CD4-positive, alpha-beta memory T cell (primary cell): ENCODE data around the gene COX6A2. TPM values are rescaled to one million over a fixed set of nuclear protein-coding genes. Genes with fewer than 3 reads are reported as not detected.
"Not testable (repeated sequence)": the region's sequence is repeated elsewhere in the genome, so short reads cannot be mapped to it uniquely, and the experiment has no call there.

ENCODE experiments used
- CTCF ChIA-PET: fragments of 350-600 bp; sonication (Branson Sonifier 250); formaldehyde crosslinking; loops from one replicate; lab custom pipeline; 2021; ENCODE audit warnings: inconsistent platforms; ENCODE audit not compliant: partially characterized antibody; lab: Charles Lee
- POLR2A ChIA-PET: fragments of 350-600 bp; sonication (Branson Sonifier 250); formaldehyde crosslinking; loops from one replicate; lab custom pipeline; 2021; ENCODE audit not compliant: partially characterized antibody; lab: Charles Lee
- DNase-seq, 5 donors: peaks; one replicate each; pipeline versions ENCODE4 v3.0.0 to v3.0.0-alpha.2; 2020 to 2022; ENCODE audit warnings: mixed read lengths in 1 of 5
- H3K27ac ChIP-seq: one replicate; pipeline ENCODE4 v1.7.0; 2013; ENCODE audit warnings: low read depth, low read length
- H3K27me3 ChIP-seq: 2 replicates; pipeline ENCODE4 v1.7.0; 2013; ENCODE audit warnings: mild to moderate bottlenecking, low read length, moderate library complexity; ENCODE audit not compliant: insufficient read depth
- H3K36me3 ChIP-seq: 2 replicates; pipeline ENCODE4 v1.7.0; 2013; ENCODE audit warnings: mild to moderate bottlenecking, low read length, moderate library complexity; ENCODE audit not compliant: insufficient read depth
- H3K4me1 ChIP-seq: 2 replicates; pipeline ENCODE4 v1.7.0; 2013; ENCODE audit warnings: mild to moderate bottlenecking, low read length, moderate library complexity; ENCODE audit not compliant: insufficient read depth
- H3K4me3 ChIP-seq, 2 donors: one replicate each; pipeline ENCODE4 v1.7.0; 2013; ENCODE audit warnings: low read length in 2 of 2, mild to moderate bottlenecking in 1 of 2
- H3K9me3 ChIP-seq, 2 donors: one replicate each; pipeline ENCODE4 v1.7.0; 2013; ENCODE audit warnings: low read length in 2 of 2, control low read depth in 1 of 2; ENCODE audit not compliant: control insufficient read depth in 1 of 2
- H3K27ac Mint-ChIP-seq, 7 donors: one replicate each; pipeline ENCODE4 v1.8.0; 2020 to 2021; ENCODE audit warnings: mixed read lengths in 7 of 7, mild to moderate bottlenecking in 6 of 7, inconsistent platforms in 3 of 7, moderate library complexity in 3 of 7
- H3K27me3 Mint-ChIP-seq, 2 donors: one replicate each; pipeline ENCODE4 v1.8.0; 2020 to 2021; ENCODE audit warnings: mixed read lengths in 2 of 2
- H3K36me3 Mint-ChIP-seq, 2 donors: one replicate each; pipeline ENCODE4 v1.8.0; 2020 to 2021; ENCODE audit warnings: mixed read lengths in 2 of 2, inconsistent platforms in 1 of 2, mild to moderate bottlenecking in 1 of 2
- H3K4me1 Mint-ChIP-seq, 4 donors: one replicate each; pipeline ENCODE4 v1.8.0; 2020 to 2021; ENCODE audit warnings: mixed read lengths in 4 of 4, mild to moderate bottlenecking in 1 of 4
- H3K4me3 Mint-ChIP-seq, 8 donors: one replicate each; pipeline ENCODE4 v1.8.0; 2020 to 2021; ENCODE audit warnings: mixed read lengths in 8 of 8, mild to moderate bottlenecking in 7 of 8, moderate library complexity in 6 of 8, inconsistent platforms in 3 of 8
- H3K9me3 Mint-ChIP-seq, 8 donors: one replicate each; pipeline ENCODE4 v1.8.0; 2020 to 2021; ENCODE audit warnings: mixed read lengths in 8 of 8, mild to moderate bottlenecking in 5 of 8, inconsistent platforms in 3 of 8, moderate library complexity in 1 of 8
- intact Hi-C: fragments of 100-400 bp; cut with micrococcal nuclease; formaldehyde crosslinking; loops from one replicate; pipeline ENCODE4 v1.15.1; 2023
- polyA plus RNA-seq, 2 donors: library from polyadenylated mRNA; unstranded; fragments of 300-500 nt; fragmentation: Illumina TruSeq; gene quantifications; one replicate each; pipeline ENCODE4 v1.2.3, GENCODE V29; 2021
- total RNA-seq, 2 experiments: library from RNA; stranded (reverse); gene quantifications; one replicate each; pipeline ENCODE4 v1.2.3, GENCODE V29; 2021

COX6A2 gene
- total and polyA plus RNA-seq, 4 experiments from 2014 or later, result not detected

- peak overlapping the region in 3 of 7 donors; percentile 48 to 76 (median 69) for H3K27ac Mint-ChIP-seq
- peaks cover 18% of the 10 kb centered on the region for H3K4me1 ChIP-seq
- peaks cover 0 to 1% (median 0%) of the 10 kb centered on the region in 8 donors for H3K9me3 Mint-ChIP-seq
- H3K4me1 Mint-ChIP-seq, result peaks cover 20 to 33% (median 25%) of the 10 kb centered on the region in 4 donors
- intact Hi-C loops, result no loop called here
- peak overlapping the region in 1 of 8 donors; percentile 59 for H3K4me3 Mint-ChIP-seq
- no peak overlapping the region for H3K4me3 ChIP-seq
- H3K27ac ChIP-seq, result no peak overlapping the region
- ChIA-PET POLR2A (interaction anchor here (0.7 to 1.3 kb wide), 2 partner anchors 7 to 36 kb away, joined by 3 to 4 read pairs; partner anchors contain the start of gene ARMC5), CTCF (interaction anchor here (1.2 to 2.4 kb wide), 4 partner anchors 9 to 468 kb away, joined by 3 to 7 read pairs (median 6); partner anchors contain the start of gene ZNF843)
- DNase-seq, result no peak
- no peaks in the 10 kb centered on the region for H3K36me3 Mint-ChIP-seq
- no peaks in the 10 kb centered on the region for H3K9me3 ChIP-seq
- no peaks in the 10 kb centered on the region for H3K27me3 Mint-ChIP-seq
- no peaks in the 10 kb centered on the region for H3K36me3 ChIP-seq
- H3K27me3 ChIP-seq, result no peaks in the 10 kb centered on the region
Observed at GRCh38 chr16:31451681-31452351, 23.7 kb upstream of the COX6A2 start.

GRCh38 chr16:31451201-31451600 is 23.0 kb upstream of the COX6A2 start:
- CTCF ChIA-PET, result interaction anchor here (1.2 to 2.4 kb wide), 4 partner anchors 9 to 467 kb away, joined by 3 to 7 read pairs (median 6); partner anchors contain the start of gene ZNF843
- Mint-ChIP-seq H3K36me3 (no peaks in the 10 kb centered on the region), H3K27ac (peak overlapping the region in 2 of 7 donors; percentile 48 to 53), H3K4me1 (peaks cover 20 to 27% (median 23%) of the 10 kb centered on the region in 4 donors), H3K4me3 (no peak overlapping the region), H3K9me3 (peaks cover 0 to 1% (median 0%) of the 10 kb centered on the region in 8 donors), H3K27me3 (no peaks in the 10 kb centered on the region)
- Histone ChIP-seq H3K4me1 (peaks cover 12% of the 10 kb centered on the region), H3K4me3 (no peak overlapping the region), H3K36me3 (no peaks in the 10 kb centered on the region), H3K9me3 (no peaks in the 10 kb centered on the region), H3K27ac (no peak overlapping the region), H3K27me3 (no peaks in the 10 kb centered on the region)
- DNase-seq, result no peak
- POLR2A ChIA-PET, result interaction anchor here (0.7 to 1.3 kb wide), 2 partner anchors 8 to 37 kb away, joined by 3 to 4 read pairs; partner anchors contain the start of gene ARMC5
- intact Hi-C loops, result no loop called here

GRCh38 chr16:31445931-31446330 is 17.8 kb upstream of the COX6A2 start:
- POLR2A ChIA-PET, result interaction anchor here (0.6 kb wide), 1 partner anchor 451 kb away, joined by 4 read pairs; no protein-coding TSS in a partner anchor
- H3K4me1 ChIP-seq, H3K9me3 ChIP-seq, H3K4me3 ChIP-seq, H3K36me3 Mint-ChIP-seq, H3K4me1 Mint-ChIP-seq, H3K36me3 ChIP-seq, H3K4me3 Mint-ChIP-seq, H3K27me3 ChIP-seq, H3K27ac ChIP-seq, DNase-seq, H3K27ac Mint-ChIP-seq, H3K9me3 Mint-ChIP-seq, H3K27me3 Mint-ChIP-seq, intact Hi-C loops: not testable (repeated sequence)
- CTCF ChIA-PET, result interaction anchor here (1.4 to 4.3 kb wide), 3 partner anchors 10 to 17 kb away, joined by 3 to 36 read pairs (median 3); no protein-coding TSS in a partner anchor

GRCh38 chr16:31441956-31442355 is 13.8 kb upstream of the COX6A2 start:
- no peaks in the 10 kb centered on the region for H3K9me3 Mint-ChIP-seq
- Histone ChIP-seq H3K27ac (no peak overlapping the region), H3K9me3 (no peaks in the 10 kb centered on the region), H3K4me1 (no peaks in the 10 kb centered on the region), H3K4me3 (no peak overlapping the region), H3K27me3 (no peaks in the 10 kb centered on the region), H3K36me3 (no peaks in the 10 kb centered on the region)
- H3K27me3 Mint-ChIP-seq, result peaks cover 0 to 1% of the 10 kb centered on the region in 2 donors
- peaks cover 0 to 2% of the 10 kb centered on the region in 2 donors for H3K36me3 Mint-ChIP-seq
- ChIA-PET POLR2A (interaction anchor here (0.9 to 3.8 kb wide), 3 partner anchors 14 to 66 kb away, joined by 3 to 17 read pairs (median 5); partner anchors contain the start of genes ARMC5 and RUSF1), CTCF (interaction anchor here (0.6 to 4.3 kb wide), 12 partner anchors 10 to 457 kb away, joined by 3 to 49 read pairs (median 5); partner anchors contain the start of gene HSD3B7)
- DNase-seq, result no peak
- intact Hi-C loops, result loop anchor here (2.0 kb wide), 3 partner anchors 17 to 489 kb away; partner anchors contain the start of gene ARMC5
- H3K27ac Mint-ChIP-seq, result peak overlapping the region in 2 of 7 donors; percentile 3 to 73
- peak overlapping the region; percentile 75 to 91 (median 84) for H3K4me3 Mint-ChIP-seq
- H3K4me1 Mint-ChIP-seq, result peaks cover 1 to 9% (median 6%) of the 10 kb centered on the region in 4 donors

- H3K27ac Mint-ChIP-seq, result no peak overlapping the region
- no peak overlapping the region for H3K4me3 Mint-ChIP-seq
- Histone ChIP-seq H3K4me1 (no peaks in the 10 kb centered on the region), H3K36me3 (no peaks in the 10 kb centered on the region), H3K27me3 (no peaks in the 10 kb centered on the region), H3K9me3 (no peaks in the 10 kb centered on the region), H3K27ac (no peak overlapping the region), H3K4me3 (no peak overlapping the region)
- intact Hi-C loops, result no loop called here
- H3K9me3 Mint-ChIP-seq, result no peaks in the 10 kb centered on the region
- peaks cover 0 to 1% of the 10 kb centered on the region in 2 donors for H3K27me3 Mint-ChIP-seq
- DNase-seq, result no peak
- CTCF ChIA-PET, result interaction anchor here (0.6 to 1.4 kb wide), 3 partner anchors 298 to 458 kb away, joined by 3 to 4 read pairs (median 4); no protein-coding TSS in a partner anchor
- H3K4me1 Mint-ChIP-seq, result peaks cover 1 to 9% (median 5%) of the 10 kb centered on the region in 4 donors
- POLR2A ChIA-PET, result interaction anchor here (0.8 kb wide), 1 partner anchor 323 kb away, joined by 4 read pairs; the partner anchor contains the start of gene KAT8
- peaks cover 0 to 2% of the 10 kb centered on the region in 2 donors for H3K36me3 Mint-ChIP-seq
Observed at GRCh38 chr16:31440516-31441184, 12.5 kb upstream of the COX6A2 start.

GRCh38 chr16:31439519-31439918 is 11.4 kb upstream of the COX6A2 start:
- Histone ChIP-seq H3K4me3 (no peak overlapping the region), H3K9me3 (no peaks in the 10 kb centered on the region), H3K4me1 (no peaks in the 10 kb centered on the region), H3K27me3 (no peaks in the 10 kb centered on the region), H3K36me3 (no peaks in the 10 kb centered on the region), H3K27ac (no peak overlapping the region)
- H3K9me3 Mint-ChIP-seq, result no peaks in the 10 kb centered on the region
- intact Hi-C loops, result no loop called here
- no peak for DNase-seq
- H3K4me1 Mint-ChIP-seq, result peaks cover 1 to 9% (median 5%) of the 10 kb centered on the region in 4 donors
- peaks cover 0 to 1% of the 10 kb centered on the region in 2 donors for H3K27me3 Mint-ChIP-seq
- ChIA-PET CTCF (no interaction called here), POLR2A (no interaction called here)
- no peak overlapping the region for H3K27ac Mint-ChIP-seq
- no peak overlapping the region for H3K4me3 Mint-ChIP-seq
- peaks cover 0 to 2% of the 10 kb centered on the region in 2 donors for H3K36me3 Mint-ChIP-seq
